GM12873 (cell line): ENCODE measurements around the gene MKNK1.

Source experiments
- TF ChIP-seq, protein P1 (sequence below): IDR thresholded peaks from 2 replicates; pipeline ENCODE4 v1.5.1; 2012; ENCODE audit warnings: low read depth, mild to moderate bottlenecking, moderate library complexity, low read length, control low read depth; ENCODE audit not compliant: insufficient read depth; ENCODE audit errors: missing control alignments

Gene MKNK1

DNA sequence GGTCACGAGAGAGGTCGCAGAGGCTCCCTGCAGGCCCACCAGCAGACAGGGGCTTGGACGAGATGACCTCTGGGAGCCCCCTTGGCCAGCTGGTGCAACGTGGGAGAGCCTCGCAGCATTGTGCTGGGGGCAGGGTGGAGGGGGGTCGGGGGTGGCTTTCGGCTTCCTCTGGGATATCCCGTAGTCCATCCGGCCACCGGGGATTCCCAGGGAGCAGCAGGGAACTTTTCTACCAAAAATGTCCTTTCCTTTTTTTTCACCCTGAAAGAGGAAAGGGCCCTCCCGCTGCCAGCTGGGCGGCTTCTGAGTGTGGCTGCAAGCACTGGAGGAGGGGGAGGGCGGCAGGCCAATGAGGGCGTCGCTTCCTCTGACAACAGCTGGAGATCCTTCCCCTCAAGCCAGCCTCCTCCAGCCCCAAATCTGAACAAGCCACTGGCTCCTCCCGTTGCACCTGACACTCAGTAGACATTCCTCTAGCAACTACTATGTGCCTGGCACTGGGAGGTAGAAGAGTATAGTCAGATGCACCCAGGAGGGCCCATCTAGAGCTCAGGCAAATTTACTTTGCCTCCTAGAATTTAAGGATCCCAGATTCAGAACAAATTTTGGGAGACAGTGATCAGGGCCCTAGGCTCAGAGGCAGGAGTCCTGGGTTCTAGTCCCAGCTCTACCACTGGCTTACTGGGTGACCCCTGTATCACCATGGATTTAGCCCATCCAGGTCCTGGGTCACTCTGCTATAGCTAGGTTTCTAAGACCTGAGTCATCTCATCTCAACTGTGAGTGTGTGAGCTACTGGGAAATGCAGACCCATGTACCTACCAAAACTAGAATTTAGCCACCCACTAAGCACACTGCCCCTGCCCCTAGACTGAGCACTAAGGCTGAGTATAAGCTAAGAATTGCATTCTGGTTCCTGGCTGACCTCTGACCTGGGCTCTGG is 9.9 kb upstream of the MKNK1 start:
- TF ChIP-seq, protein P1, sequence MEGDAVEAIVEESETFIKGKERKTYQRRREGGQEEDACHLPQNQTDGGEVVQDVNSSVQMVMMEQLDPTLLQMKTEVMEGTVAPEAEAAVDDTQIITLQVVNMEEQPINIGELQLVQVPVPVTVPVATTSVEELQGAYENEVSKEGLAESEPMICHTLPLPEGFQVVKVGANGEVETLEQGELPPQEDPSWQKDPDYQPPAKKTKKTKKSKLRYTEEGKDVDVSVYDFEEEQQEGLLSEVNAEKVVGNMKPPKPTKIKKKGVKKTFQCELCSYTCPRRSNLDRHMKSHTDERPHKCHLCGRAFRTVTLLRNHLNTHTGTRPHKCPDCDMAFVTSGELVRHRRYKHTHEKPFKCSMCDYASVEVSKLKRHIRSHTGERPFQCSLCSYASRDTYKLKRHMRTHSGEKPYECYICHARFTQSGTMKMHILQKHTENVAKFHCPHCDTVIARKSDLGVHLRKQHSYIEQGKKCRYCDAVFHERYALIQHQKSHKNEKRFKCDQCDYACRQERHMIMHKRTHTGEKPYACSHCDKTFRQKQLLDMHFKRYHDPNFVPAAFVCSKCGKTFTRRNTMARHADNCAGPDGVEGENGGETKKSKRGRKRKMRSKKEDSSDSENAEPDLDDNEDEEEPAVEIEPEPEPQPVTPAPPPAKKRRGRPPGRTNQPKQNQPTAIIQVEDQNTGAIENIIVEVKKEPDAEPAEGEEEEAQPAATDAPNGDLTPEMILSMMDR: no peak

DNA sequence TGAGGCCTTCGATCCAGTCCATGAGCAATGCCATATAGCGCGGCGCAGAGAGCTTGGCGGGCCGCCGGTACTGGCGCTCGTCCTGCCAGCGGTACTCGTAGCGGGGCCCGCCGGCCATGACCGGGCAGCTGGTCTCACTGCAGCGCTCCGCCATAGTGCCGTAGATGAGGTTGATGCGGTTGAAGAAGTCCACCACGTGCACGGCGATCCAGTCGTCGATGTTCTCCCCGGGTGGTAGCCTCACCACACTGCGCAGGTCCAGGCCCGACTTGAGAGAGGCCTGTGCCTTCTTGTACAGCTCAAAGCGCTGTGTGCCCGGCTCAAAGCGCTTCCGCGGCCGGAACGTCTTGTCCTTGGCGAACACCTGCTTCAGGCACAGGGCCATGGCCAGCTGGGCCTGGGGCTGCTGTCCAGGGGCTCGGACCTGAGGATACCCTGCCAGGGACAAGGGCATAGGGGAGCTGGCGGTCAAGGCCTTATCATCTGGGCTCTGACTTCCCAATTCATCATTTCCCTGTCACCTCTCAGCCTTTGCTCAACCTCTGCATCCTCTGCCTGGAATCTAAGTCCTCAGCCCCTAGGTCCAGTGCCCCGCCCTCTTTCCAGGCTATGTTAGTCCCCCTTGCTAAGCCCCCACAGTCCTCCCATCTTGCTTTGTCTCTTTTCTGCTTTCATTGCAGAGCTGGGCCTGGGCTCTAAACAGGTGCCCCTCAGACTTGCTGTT is 9.0 kb upstream of the MKNK1 start:
- TF ChIP-seq, protein P1: no peak

DNA sequence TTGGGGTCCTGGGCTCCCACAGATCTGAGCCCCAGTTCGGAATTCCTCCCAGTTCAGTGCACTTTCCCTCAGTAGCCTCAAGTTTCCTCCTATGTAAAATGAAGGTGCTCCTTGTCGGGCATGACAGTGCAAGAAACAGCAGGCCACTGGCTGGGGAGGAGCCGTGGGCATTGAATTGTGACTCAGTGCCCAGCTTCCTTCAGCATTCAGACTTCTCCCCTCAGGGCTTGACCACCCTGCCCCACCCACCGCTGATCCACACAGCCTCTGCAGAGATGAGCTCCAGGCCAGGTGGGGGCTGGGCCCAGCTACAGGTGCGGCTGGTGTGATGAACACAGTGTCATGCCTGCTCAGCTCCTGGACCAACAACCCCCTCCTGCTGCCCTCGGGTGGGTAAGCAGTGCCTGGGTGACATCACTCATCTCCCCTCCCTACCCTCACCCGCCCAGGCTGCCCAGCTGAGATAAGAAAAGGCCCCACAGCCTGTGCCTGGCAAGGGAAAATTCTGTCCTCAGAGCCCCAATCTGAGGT is 7.7 kb upstream of the MKNK1 start:
- TF ChIP-seq, protein P1: no peak

DNA sequence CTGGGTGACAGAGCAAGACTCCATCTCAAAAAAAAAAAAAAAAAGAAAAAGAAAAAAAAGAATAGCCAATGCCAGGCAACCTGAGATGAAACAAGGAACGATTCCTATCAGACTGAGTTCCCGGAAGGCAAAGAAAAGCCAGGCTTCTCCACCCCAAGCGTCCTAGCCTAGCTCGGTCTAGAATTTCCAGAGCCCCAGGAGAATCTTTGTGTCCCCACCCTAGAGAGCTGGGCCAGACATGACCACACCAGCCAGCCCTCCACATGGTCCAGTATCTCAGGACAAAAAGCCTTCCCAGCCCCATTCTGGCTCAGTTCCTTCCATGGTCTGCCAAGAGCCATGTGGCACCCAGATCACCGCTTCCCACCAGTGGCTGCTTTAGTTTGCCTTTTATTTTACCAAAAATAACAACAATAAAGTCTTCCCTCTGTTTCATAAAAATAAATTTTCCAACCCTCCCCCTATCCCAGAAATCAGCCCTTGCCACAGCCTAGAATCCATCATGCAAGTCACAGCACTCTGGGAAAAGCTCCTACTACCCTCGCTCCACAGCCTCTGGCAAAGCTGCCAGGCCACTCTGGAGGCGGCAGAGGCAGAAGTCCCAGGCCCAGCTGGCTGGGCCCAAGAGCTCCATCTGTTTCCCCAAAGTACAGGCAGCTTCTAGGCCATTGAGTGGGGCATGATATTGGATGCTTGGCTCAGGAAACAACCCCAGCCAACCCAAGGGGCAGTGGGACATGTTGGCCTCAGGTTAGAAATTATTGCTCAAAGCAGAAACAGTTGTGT is 3.5 kb upstream of the MKNK1 start:
- TF ChIP-seq, protein P1: no peak

DNA sequence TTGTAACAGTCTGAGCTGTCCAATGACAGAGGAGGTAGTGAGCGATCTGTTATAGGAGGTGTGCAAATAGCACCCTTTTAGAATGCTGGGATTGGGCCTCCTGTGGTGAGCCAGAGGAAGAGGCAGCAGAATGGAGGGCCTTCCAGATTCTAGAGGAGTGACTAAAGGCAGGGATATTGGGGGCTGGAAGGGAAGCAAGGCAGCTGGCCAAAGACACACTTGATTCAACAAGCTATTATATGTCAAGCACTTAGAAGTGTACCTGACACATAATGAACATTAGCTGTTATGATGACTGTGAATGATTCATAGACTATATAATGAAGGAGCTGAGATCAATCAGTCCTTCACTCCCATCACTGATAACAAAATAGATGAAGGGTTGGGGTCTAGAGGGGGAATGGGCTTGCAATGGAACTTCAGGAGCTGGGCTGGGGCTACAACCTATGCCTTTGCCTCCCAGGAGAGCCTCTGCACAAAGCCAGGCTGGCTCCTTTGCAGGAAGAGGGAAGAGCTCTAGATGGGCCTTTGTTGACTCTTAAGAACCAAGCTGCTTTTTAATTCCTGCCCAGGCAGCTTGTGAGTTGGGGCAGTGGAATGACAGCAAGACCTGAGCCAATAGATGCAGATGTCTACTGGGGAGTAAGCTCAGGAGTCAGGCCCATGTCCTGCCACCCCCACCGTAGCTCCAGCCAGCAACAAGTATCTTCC is 2.3 kb upstream of the MKNK1 start:
- TF ChIP-seq, protein P1: no peak

DNA sequence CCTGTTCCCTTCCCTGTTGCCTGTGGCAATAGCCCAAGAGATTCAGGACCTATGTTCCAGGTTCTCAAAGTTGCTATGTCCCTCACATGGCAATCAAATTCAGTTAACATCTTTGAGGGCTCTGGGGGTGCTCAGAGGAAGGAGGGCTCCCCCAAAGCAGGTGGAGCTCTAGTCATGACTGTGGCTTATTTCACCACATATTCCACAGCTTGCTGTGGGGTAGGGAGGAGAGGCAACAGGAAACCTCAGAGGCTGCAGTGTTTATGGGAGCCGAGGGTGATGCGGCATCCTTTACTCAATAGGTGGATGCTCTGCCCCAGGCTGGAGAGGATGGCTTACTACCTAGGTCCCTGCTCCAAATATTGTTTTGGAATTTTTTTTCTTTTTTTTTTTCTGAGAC is 1.2 kb upstream of the MKNK1 start:
- TF ChIP-seq, protein P1: no peak
